Nephron (organoid): Measurements from ENCODE around the gene GPX3.

Experiments
- H3K27ac Mint-ChIP-seq, 3 experiments: 2 replicates each; pipeline ENCODE4 v1.8.0; 2020; ENCODE audit warnings: mixed read lengths in 3 of 3, mild to moderate bottlenecking in 2 of 3, moderate library complexity in 1 of 3
- H3K27me3 Mint-ChIP-seq: 2 replicates; pipeline ENCODE4 v1.8.0; 2021; ENCODE audit warnings: low read depth, mild to moderate bottlenecking, moderate library complexity, mixed read lengths
- H3K36me3 Mint-ChIP-seq: 2 replicates; pipeline ENCODE4 v1.8.0; 2020; ENCODE audit warnings: low read depth, mixed read lengths
- H3K4me1 Mint-ChIP-seq: 2 replicates; pipeline ENCODE4 v1.8.0; 2020; ENCODE audit warnings: mixed read lengths
- H3K4me3 Mint-ChIP-seq, 3 experiments: 2 replicates each; pipeline ENCODE4 v1.8.0; 2020; ENCODE audit warnings: mild to moderate bottlenecking in 3 of 3, mixed read lengths in 3 of 3, moderate library complexity in 2 of 3
- H3K9me3 Mint-ChIP-seq: 2 replicates; pipeline ENCODE4 v1.8.0; 2020; ENCODE audit warnings: mixed read lengths
- TF ChIP-seq, protein P1 (sequence below), 3 experiments: fragments of 200-600 bp; sonication (generic); IDR thresholded peaks; one replicate each; pipeline ENCODE4 v1.5.0; 2021; ENCODE audit warnings: antibody characterized with exemption in 3 of 3; ENCODE audit not compliant: unreplicated experiment in 3 of 3

GPX3 gene

DNA sequence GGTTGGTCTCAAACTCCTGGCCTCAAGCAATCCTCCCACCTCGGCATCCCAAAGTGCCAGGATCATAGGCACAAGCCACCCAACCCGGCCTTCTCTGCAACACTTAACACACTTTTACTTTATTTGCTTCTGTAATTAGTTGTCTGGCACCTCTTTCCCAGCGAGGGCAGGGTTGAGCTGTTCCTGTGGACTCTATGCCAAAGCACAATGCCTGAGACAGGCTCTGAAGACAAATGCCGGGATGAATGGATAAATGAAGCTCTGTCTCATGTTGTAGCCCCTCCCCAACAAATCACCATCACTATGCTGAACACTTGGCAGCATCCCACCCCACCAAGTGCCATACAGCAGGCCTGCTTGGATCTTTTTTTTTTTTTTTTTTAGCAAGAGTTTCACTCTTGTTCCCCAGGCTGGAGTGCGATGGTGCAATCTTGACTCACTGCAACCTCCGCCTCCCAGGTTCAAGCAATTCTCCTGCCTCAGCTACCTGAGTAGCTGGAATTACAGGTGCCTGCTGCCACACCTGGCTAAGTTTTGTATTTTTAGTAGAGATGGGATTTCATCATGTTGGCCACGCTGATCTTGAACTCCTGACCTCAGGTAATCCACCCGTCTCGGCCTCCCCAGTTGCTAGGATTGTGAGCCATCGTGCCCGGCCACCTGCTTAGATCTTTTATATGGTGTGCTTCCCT is 21.3 kb downstream of the GPX3 start:
- H3K27ac Mint-ChIP-seq = peak overlapping the region in 1 of 3 experiments; percentile 80
- H3K9me3 Mint-ChIP-seq = no peaks in the 10 kb centered on the region
- TF ChIP-seq, protein P1, sequence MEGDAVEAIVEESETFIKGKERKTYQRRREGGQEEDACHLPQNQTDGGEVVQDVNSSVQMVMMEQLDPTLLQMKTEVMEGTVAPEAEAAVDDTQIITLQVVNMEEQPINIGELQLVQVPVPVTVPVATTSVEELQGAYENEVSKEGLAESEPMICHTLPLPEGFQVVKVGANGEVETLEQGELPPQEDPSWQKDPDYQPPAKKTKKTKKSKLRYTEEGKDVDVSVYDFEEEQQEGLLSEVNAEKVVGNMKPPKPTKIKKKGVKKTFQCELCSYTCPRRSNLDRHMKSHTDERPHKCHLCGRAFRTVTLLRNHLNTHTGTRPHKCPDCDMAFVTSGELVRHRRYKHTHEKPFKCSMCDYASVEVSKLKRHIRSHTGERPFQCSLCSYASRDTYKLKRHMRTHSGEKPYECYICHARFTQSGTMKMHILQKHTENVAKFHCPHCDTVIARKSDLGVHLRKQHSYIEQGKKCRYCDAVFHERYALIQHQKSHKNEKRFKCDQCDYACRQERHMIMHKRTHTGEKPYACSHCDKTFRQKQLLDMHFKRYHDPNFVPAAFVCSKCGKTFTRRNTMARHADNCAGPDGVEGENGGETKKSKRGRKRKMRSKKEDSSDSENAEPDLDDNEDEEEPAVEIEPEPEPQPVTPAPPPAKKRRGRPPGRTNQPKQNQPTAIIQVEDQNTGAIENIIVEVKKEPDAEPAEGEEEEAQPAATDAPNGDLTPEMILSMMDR (IDR thresholded peaks at IDR 0.05; ENCODE audit: unreplicated experiment in 3 of 3) = no peak
- H3K4me3 Mint-ChIP-seq = no peak overlapping the region
- H3K4me1 Mint-ChIP-seq = peaks cover 25% of the 10 kb centered on the region
- H3K27me3 Mint-ChIP-seq = no peaks in the 10 kb centered on the region
- H3K36me3 Mint-ChIP-seq = peaks cover 53% of the 10 kb centered on the region

DNA sequence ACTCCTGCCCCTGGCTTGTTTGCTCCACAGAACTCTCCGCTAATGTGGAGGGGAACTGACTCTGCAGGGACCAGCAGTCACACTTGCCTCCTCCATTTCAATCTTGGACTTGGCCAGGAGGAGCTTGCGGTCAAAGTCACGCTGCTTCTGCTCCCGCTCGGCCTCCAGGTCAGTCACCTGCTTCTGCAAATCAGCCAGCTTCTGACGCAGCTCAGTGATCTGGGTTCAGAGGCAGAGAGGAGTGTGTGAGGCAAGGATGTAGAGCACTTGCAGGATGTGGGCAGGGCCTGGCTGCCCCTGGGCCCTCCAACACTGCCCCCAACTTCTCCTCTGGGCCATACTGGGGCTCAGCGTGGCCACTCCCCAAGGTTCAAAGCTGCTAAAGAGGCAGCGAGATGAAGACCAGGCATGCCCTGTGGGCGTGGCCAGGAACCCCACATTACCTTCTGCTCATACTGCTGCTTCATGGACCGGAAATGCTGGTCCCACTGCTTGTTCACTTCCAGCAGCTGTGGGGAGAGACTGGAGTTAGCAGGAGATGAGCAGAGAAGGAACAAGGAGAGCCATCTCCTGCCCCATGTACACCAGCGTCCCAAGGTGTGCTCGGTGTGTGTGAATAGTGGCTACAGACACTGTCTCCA is 22.2 kb downstream of the GPX3 start:
- H3K27me3 Mint-ChIP-seq = no peaks in the 10 kb centered on the region
- H3K4me3 Mint-ChIP-seq = no peak overlapping the region
- TF ChIP-seq, protein P1 (IDR thresholded peaks at IDR 0.05; ENCODE audit: unreplicated experiment in 3 of 3) = no peak
- peaks cover 19% of the 10 kb centered on the region for H3K4me1 Mint-ChIP-seq
- H3K27ac Mint-ChIP-seq = peak overlapping the region in 1 of 3 experiments; percentile 80
- no peaks in the 10 kb centered on the region for H3K9me3 Mint-ChIP-seq
- H3K36me3 Mint-ChIP-seq = peaks cover 52% of the 10 kb centered on the region

DNA sequence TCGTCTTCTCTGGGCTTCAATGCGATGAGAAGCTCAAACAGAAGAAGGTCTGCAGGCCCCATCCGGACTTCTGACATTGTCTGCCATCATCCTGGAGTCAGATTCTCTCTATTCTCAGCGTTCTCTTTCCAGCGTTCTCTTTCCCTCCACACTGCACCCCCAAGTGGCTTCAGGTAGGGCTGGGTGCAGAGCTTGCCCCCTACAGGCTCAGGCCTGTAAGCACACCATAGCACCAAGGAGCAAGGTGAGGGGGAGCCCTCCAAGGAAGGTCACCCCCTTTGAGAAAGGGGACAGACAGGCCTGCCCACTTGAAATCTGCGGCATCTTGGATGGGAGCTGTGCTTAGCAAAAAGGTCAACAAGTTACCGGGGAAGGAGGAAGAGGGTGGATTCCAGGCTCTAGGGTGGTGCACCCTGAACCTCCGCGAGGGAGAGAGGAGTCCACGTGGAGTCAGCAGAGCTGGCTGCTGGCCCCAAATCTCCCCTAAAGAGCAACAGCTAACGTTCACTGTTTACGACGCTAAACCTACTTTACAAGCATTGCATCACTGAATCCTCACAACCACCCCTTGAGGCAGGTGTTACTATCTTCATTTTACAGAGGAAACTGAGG is 27.5 kb downstream of the GPX3 start:
- Mint-ChIP-seq H3K4me1 (no peaks in the 10 kb centered on the region), H3K36me3 (peaks cover 52% of the 10 kb centered on the region), H3K27ac (no peak overlapping the region), H3K27me3 (no peaks in the 10 kb centered on the region), H3K4me3 (no peak overlapping the region), H3K9me3 (no peaks in the 10 kb centered on the region)
- TF ChIP-seq, protein P1 (IDR thresholded peaks at IDR 0.05; ENCODE audit: unreplicated experiment in 3 of 3) = peak; percentile 55 to 70 (median 62)

DNA sequence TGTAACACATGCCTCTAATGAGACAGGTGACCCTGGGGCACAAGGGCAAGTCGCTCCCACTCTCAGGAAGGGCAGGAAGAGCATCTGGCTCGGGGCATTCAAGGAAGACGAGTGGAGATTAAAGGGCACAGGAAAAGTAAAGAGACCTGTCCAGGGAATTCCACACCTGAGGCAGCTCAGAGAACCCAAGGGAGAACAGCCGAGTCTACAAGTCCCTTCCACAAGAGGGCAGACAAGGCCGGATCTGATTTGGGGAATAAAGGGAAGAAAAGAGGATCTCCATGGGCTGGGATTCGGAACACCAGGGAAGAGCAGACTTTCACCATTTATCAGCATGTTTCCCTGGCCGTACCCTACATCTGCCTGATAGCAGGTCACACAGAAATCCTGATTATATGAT is 28.1 kb downstream of the GPX3 start:
- Mint-ChIP-seq H3K27ac (no peak overlapping the region), H3K4me1 (no peaks in the 10 kb centered on the region), H3K36me3 (peaks cover 49% of the 10 kb centered on the region), H3K9me3 (no peaks in the 10 kb centered on the region), H3K4me3 (no peak overlapping the region), H3K27me3 (no peaks in the 10 kb centered on the region)
- TF ChIP-seq, protein P1 (IDR thresholded peaks at IDR 0.05; ENCODE audit: unreplicated experiment in 3 of 3) = no peak

DNA sequence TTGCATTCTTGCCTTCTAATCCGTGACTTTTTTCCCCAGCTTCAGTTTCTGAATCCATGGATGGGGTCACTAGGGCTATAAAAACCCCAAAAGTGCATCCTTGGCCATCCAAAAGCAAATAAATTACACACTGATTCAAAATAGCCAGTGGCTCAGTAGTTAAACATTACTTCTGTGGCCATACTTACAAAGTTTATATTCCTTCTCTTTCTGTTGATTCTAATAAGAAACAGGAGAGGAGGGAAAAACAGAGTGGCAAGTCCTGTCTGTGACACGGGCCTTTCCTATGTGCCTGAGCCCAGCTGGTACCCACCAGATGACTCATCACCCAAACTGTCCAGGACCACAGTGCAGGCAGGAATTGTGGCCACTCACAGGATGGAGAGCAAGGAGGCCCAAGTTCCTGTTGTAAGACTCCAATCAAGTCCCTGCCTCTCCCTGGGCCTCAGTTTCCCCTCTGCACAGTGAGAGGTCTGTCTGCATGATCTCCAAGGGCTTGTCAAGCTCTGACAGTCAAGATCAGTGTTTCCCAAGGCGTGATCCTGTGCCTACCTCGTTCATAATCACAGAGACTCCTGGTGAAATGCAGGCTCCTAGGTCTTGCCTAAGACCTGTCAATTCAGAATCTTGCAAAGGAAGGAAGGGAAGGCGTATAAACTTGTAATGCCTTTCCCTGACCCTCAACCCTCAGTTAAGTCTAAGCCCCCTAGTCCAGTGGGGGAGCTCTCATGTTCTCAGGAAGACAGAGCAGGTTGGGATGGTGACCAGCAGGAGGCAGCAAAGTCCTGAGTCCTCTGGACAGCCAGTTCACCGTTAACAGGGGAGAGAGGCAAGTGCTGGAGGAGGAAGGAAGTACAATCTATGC is 30.9 kb downstream of the GPX3 start:
- Mint-ChIP-seq H3K9me3 (no peaks in the 10 kb centered on the region), H3K4me1 (no peaks in the 10 kb centered on the region), H3K4me3 (no peak overlapping the region), H3K27me3 (no peaks in the 10 kb centered on the region), H3K27ac (no peak overlapping the region), H3K36me3 (peaks cover 41% of the 10 kb centered on the region)
- TF ChIP-seq, protein P1 (IDR thresholded peaks at IDR 0.05; ENCODE audit: unreplicated experiment in 3 of 3) = peak; percentile 66 to 82 (median 80)
